OCI-LY7 (cell line): ENCODE results near the gene LYSMD2.

Experiments
- CTCF ChIP-seq: fragments of 200-600 bp; sonication (generic); conservative IDR thresholded peaks from 2 replicates; pipeline ENCODE4 v1.5.1; 2014; ENCODE audit warnings: mild to moderate bottlenecking, antibody characterized with exemption, low read length, moderate library complexity, mixed read lengths
- EZH2phosphoT487 ChIP-seq: fragments of 200-600 bp; sonication (generic); IDR thresholded peaks from 2 replicates; pipeline ENCODE4 v1.6.1; 2018; ENCODE audit warnings: low read depth, borderline replicate concordance, mild to moderate bottlenecking, mixed run types, antibody characterized with exemption, low read length, moderate library complexity, mixed read lengths

GRCh38 chr15:51721199-51721960 is 16.1 kb downstream of the LYSMD2 start:
- TF ChIP-seq CTCF (no peak), EZH2phosphoT487 (no peak)
